ENCODE measurements around the gene RAB3B. TPM values are rescaled to one million over a fixed set of nuclear protein-coding genes. Genes with fewer than 3 reads are reported as not detected.
"Not testable (repeated sequence)": the region's sequence is repeated elsewhere in the genome, so short reads cannot be mapped to it uniquely, and the experiment has no call there.

Gene RAB3B
- polyA plus RNA-seq, 3 donors = 4.3 to 6.5 (median 5.5) TPM

- no peak for DNase-seq
Measured at GRCh38 chr1:51998701-51999100, 8.2 kb upstream of the RAB3B start.

- DNase-seq = no peak
Measured at GRCh38 chr1:51997974-51998382, 7.5 kb upstream of the RAB3B start.

- DNase-seq = no peak
Measured at GRCh38 chr1:51989582-51990477, 670 bp downstream of the RAB3B start.

- DNase-seq = no peak
Measured at GRCh38 chr1:51988254-51988653, 2.2 kb downstream of the RAB3B start.

GRCh38 chr1:51986718-51987117, 3.8 kb downstream of the RAB3B start:
- DNase-seq = no peak

- no peak for DNase-seq
Measured at GRCh38 chr1:51982161-51982560, 8.3 kb downstream of the RAB3B start.

GRCh38 chr1:51981555-51981954, 8.9 kb downstream of the RAB3B start:
- no peak for DNase-seq

GRCh38 chr1:51978099-51978498, 12.4 kb downstream of the RAB3B start:
- no peak for DNase-seq

- no peak for DNase-seq
Measured at GRCh38 chr1:51976846-51977602, 13.5 kb downstream of the RAB3B start.

DNA sequence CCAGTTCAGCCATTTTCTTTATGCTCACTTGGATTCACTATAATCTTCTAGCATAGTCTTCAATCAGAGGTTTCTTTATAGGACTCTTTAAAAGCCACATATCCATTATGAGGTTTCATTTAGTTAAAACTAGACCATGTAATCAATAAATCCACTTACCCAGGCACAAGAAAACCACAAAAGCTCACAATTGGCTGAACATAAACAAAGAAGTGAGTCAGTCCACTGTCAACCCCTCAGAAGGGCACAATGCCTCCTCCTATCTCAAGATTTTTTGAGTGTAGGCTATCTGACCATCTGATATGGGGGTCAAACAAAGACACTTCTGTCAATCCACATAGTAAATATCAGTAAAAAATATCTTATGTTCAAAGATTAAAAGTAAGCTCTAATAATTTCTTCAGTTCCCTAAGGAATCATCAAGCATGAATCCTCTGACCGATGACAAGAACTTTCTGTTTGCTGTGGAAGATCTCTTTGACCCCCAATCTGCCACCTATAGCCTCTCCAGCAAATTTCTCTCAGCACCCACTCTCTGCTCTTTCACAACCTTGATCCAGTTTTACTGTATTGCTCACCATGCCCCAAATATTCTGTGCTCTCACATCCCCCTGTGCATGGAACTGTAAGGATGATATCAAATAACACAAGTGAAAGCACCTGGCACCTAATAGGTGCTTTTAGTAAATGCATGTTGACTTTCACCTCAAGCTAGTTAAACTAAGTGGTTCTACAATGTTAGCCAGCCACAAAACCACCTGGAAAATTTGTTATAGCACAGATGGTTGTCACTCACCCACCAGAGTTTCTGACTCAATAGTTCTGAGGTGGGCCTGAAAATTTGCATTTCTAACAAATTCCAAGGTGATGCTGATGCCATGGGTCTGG, 16.7 kb downstream of the RAB3B start:
- no peak for DNase-seq

- DNase-seq = no peak
Measured at GRCh38 chr1:51969038-51969705, 21.3 kb downstream of the RAB3B start.

DNA sequence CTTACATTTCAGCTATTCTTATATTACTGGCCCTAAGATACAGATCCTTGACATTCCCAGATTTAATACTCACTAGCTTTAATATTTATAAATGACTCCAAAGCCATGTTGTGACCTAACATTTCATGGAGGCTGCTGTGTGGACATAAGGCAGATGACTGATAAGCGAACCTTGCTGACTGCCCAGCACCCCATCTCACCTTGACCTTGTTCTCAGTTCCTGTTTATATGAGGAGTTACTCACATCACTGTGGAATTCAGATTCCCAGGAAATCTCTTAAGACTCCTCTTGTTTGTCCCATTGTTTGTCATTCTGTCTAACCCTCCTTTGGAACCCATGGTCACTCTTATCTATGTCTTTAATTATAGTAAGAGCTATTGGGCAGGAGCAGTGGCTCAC, 21.9 kb downstream of the RAB3B start:
- DNase-seq = no peak

- DNase-seq = not testable (repeated sequence)
Measured at GRCh38 chr1:51967213-51967791, 23.2 kb downstream of the RAB3B start.

GRCh38 chr1:51966559-51966958, 23.9 kb downstream of the RAB3B start:
- no peak for DNase-seq

GRCh38 chr1:51964309-51964696, 26.2 kb downstream of the RAB3B start:
- DNase-seq = no peak

DNA sequence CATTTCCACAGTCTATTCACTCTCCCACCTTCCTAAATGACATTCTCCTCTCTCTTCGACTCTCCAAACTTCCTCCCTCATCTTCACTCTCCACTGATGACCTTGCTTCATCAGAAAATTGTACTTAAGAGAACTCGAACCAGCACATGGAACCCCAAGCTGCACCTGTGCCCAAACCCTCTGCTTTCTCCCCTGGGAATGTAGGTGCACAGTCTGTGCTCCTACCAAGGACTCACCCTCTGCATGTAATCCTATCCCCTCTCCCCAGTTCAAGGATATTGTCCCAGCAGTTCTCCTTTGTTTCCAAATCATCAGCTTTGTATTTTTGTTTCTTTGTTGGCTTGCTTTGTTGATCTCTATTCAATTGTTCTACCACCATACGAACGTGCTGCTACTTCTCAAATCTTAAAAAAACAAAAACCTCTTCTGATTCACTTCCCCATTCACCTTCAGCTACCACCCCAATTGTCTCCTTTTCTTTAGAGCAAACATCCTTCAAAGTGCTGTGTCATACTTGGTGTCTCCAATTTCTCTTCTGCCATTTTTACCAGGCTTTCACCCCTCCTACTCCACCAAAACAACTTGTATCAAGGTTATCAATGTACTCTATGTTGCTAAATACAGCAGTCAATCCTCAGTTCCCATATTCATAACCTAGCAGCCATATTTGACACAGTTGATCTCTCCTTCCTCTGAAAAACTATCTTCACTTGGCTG, 26.8 kb downstream of the RAB3B start:
- no peak for DNase-seq

DNA sequence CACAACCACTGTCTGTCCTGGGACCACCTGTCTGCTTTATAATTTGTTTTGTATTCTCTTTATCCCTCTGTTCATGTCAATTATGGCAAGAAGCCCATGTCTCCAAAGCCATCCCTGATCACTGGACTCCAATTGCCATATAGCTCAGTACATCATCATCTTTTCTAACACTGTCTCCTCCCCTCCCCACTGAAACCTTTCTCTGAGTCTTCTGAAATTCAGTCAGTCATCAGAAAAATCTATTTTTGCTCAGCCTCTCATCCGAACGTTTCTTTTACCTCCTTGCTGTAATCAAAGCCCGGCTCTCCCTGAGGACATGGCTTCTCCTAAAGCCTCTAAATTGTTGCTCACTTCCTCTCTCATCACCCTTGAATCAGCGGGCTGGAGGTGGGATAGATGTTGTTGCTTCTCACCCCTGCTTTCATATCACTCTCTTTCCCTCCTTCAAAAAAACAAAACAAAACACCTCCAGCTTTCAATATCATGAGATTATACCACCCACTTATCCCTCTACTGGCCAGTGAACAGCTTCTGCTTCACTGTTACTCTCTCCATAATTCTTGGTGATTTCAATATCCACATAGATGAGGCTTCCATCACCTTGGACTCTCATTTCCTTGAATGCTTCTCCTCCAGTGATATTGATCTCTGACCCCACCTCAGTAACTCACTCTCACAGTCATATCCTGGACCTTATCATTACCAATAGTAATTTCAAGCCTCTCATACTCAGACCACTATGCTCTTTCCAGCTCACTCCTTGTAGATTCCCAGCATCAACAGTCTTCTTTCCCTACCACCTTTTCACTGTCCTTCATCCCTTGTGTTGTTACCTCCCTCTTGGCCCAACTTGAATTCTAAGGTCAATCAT, 27.8 kb downstream of the RAB3B start:
- no peak for DNase-seq

DNA sequence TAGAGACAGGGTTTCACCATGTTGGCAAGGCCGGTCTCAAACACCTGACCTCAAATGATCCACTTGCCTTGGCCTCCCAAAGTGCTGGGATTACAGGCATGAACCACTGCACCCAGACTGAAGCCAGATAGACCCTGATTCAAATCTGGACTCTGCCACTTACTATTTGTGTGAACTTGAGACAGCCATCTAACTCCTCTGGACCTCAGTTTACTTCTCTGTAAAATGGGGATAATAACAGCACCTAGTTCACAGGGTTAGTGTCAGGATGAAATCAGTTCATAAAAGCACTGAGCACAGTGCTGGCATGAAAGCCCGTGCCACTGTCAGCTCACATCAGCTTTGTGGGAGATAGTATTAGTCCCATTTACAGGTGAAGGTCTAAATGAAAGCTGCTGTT, 28.5 kb downstream of the RAB3B start:
- DNase-seq = no peak

GRCh38 chr1:51961231-51961630, 29.3 kb downstream of the RAB3B start:
- DNase-seq = no peak
